Kidney epithelial cell (primary cell): ENCODE results near the gene TRIM60. TPM values are rescaled to one million over a fixed set of nuclear protein-coding genes. Genes with fewer than 3 reads are reported as not detected.

Source experiments
- DNase-seq: peaks from one replicate; pipeline ENCODE4 v3.0.0-alpha.2; 2010; ENCODE audit warnings: low read depth
- H3K27me3 ChIP-seq: 2 replicates; pipeline ENCODE4 v1.6.0; 2011; ENCODE audit warnings: low read length; ENCODE audit not compliant: control insufficient read depth, insufficient read depth
- H3K36me3 ChIP-seq: 2 replicates; pipeline ENCODE4 v1.5.1; 2011; ENCODE audit warnings: low read length; ENCODE audit not compliant: control insufficient read depth, insufficient read depth
- H3K4me3 ChIP-seq: 2 replicates; pipeline ENCODE4 v1.5.1; 2011; ENCODE audit warnings: low read depth, mild to moderate bottlenecking, control low read depth, low read length
- CTCF ChIP-seq: IDR thresholded peaks from 2 replicates; pipeline ENCODE4 v1.5.1; 2011; ENCODE audit warnings: mild to moderate bottlenecking, moderate library complexity, low read length, control low read depth, inconsistent platforms; ENCODE audit not compliant: insufficient read depth, poor library complexity, severe bottlenecking
- total RNA-seq: library from RNA; depleted of rRNA; stranded (reverse); fragments of >200 nt; gene quantifications from 2 replicates; pipeline ENCODE4 v1.2.3, GENCODE V29; 2015

TRIM60 gene
- total RNA-seq, 1 donor from 2014 or later = not detected

DNA sequence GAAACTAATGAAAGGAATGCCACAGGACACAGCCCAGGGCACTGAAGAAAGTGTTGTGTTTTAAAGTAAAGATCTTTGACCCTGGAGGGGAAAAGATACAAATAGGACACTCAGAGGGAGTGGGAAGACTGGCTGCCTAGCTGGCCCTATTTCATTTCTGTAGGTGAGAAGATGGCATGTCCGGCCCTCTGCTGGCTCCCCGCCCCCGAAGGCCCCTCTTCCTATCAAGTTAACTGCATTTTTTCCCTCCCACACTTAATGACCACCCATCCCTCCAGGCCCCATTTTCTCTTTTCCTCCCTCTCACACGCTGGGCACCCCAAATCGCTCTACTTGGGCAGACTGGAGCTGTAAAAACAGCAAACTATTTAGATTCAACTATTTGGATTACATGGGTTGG lies 16.4 kb downstream of the TRIM60 start:
- DNase-seq = no peak
- Histone ChIP-seq H3K4me3 (no peak overlapping the region), H3K27me3 (no peaks in the 10 kb centered on the region), H3K36me3 (no peaks in the 10 kb centered on the region)
- TF ChIP-seq CTCF = no peak

- no peak for DNase-seq
- Histone ChIP-seq H3K4me3 (no peak overlapping the region), H3K36me3 (no peaks in the 10 kb centered on the region), H3K27me3 (no peaks in the 10 kb centered on the region)
- TF ChIP-seq CTCF = no peak
Measured at GRCh38 chr4:165052627-165053026, 20.8 kb downstream of the TRIM60 start.

GRCh38 chr4:165053645-165054044 lies 21.8 kb downstream of the TRIM60 start, which contains the start of gene TRIM75:
TSS of gene TRIM75 (plus strand) at chr4:165053866. CDS start at chr4:165059148, 5,282 bp downstream.
- Histone ChIP-seq H3K36me3 (no peaks in the 10 kb centered on the region), H3K27me3 (no peaks in the 10 kb centered on the region), H3K4me3 (no peak within 1 kb of the TSS)
- DNase-seq = no peak
- no peak for TF ChIP-seq CTCF

- TF ChIP-seq CTCF = no peak
- no peak overlapping the region for H3K4me3 ChIP-seq
- DNase-seq = no peak
- no peaks in the 10 kb centered on the region for H3K36me3 ChIP-seq
- H3K27me3 ChIP-seq = no peaks in the 10 kb centered on the region
Measured at GRCh38 chr4:165055601-165056000, 23.8 kb downstream of the TRIM60 start.

- no peaks in the 10 kb centered on the region for H3K27me3 ChIP-seq
- no peak overlapping the region for H3K4me3 ChIP-seq
- TF ChIP-seq CTCF = no peak
- H3K36me3 ChIP-seq = no peaks in the 10 kb centered on the region
- no peak for DNase-seq
Measured at GRCh38 chr4:165058666-165059065, 26.9 kb downstream of the TRIM60 start.

DNA sequence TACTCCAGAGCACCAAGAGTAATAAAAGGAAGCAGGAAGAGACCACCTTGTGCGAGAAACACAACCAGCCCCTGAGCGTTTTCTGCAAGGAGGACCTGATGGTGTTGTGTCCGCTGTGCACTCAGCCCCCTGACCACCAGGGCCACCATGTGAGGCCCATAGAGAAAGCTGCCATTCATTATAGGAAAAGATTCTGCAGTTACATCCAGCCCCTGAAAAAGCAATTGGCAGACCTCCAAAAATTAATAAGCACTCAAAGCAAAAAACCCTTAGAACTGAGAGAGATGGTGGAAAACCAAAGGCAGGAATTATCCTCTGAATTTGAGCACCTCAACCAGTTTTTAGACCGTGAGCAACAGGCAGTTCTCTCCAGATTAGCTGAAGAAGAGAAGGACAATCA lies 27.6 kb downstream of the TRIM60 start:
- Histone ChIP-seq H3K27me3 (no peaks in the 10 kb centered on the region), H3K4me3 (no peak overlapping the region), H3K36me3 (no peaks in the 10 kb centered on the region)
- TF ChIP-seq CTCF = no peak
- no peak for DNase-seq
